Nephron progenitor cell (in vitro differentiated cells): Measurements from ENCODE around the gene FAM117A.

Experiments used
- DNase-seq: peaks from one replicate; pipeline ENCODE4 v3.0.0; 2021
- H3K27ac Mint-ChIP-seq: 2 replicates; pipeline ENCODE4 v1.8.0; 2021; ENCODE audit warnings: mild to moderate bottlenecking, moderate library complexity, mixed read lengths
- H3K27me3 Mint-ChIP-seq: 2 replicates; pipeline ENCODE4 v1.8.0; 2021; ENCODE audit warnings: mild to moderate bottlenecking, low read depth, mixed read lengths; ENCODE audit not compliant: poor library complexity
- H3K36me3 Mint-ChIP-seq: 2 replicates; pipeline ENCODE4 v1.8.0; 2021; ENCODE audit warnings: low read depth, mixed read lengths
- H3K4me1 Mint-ChIP-seq: 2 replicates; pipeline ENCODE4 v1.8.0; 2021; ENCODE audit warnings: mixed read lengths
- H3K4me3 Mint-ChIP-seq: 2 replicates; pipeline ENCODE4 v1.8.0; 2021; ENCODE audit warnings: mild to moderate bottlenecking, moderate library complexity, mixed read lengths
- H3K9me3 Mint-ChIP-seq: 2 replicates; pipeline ENCODE4 v1.8.0; 2021; ENCODE audit warnings: mild to moderate bottlenecking, moderate library complexity, mixed read lengths
- TF ChIP-seq, protein P1 (sequence below): fragments of 200-600 bp; sonication (generic); IDR thresholded peaks from 2 replicates; pipeline ENCODE4 v1.5.0; 2021; ENCODE audit warnings: antibody characterized with exemption

The FAM117A gene

GRCh38 chr17:49700960-49701359, 63.0 kb downstream of the FAM117A start:
- Mint-ChIP-seq H3K4me1 (peaks cover 18% of the 10 kb centered on the region), H3K27ac (no peak overlapping the region), H3K27me3 (peaks cover 7% of the 10 kb centered on the region), H3K4me3 (no peak overlapping the region), H3K9me3 (no peaks in the 10 kb centered on the region), H3K36me3 (peaks cover 42% of the 10 kb centered on the region)
- DNase-seq: no peak
- TF ChIP-seq, protein P1, sequence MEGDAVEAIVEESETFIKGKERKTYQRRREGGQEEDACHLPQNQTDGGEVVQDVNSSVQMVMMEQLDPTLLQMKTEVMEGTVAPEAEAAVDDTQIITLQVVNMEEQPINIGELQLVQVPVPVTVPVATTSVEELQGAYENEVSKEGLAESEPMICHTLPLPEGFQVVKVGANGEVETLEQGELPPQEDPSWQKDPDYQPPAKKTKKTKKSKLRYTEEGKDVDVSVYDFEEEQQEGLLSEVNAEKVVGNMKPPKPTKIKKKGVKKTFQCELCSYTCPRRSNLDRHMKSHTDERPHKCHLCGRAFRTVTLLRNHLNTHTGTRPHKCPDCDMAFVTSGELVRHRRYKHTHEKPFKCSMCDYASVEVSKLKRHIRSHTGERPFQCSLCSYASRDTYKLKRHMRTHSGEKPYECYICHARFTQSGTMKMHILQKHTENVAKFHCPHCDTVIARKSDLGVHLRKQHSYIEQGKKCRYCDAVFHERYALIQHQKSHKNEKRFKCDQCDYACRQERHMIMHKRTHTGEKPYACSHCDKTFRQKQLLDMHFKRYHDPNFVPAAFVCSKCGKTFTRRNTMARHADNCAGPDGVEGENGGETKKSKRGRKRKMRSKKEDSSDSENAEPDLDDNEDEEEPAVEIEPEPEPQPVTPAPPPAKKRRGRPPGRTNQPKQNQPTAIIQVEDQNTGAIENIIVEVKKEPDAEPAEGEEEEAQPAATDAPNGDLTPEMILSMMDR: no peak

DNA sequence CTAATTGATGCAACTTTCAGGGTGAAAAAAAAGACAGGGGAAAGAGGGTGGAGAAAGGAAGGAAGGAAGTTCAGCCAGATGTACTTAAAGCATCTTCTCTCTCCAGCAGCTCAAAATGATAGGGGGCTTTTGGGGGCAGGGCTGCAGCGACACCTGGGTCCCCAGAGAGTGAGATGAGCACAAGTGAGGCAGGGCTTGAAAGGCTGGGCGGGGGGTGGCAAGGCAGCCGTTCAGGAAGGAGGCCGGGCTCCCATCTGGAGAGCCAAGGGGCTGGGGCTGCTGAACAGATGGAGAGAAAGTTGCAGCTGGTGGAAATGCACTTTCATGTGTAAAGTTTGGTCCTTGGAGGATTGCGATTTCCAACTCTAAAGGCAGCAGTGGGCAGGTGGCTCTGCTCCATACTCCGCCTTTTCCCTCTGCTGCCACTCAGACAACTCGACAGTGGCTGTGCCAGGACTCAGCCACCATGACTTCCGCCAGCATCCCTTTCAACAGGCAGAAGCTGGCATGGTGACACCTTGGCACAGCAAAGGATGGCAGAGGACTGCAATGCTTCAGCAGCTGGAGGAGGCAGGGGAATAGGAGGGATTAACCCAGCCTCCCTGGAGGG, 63.9 kb downstream of the FAM117A start:
- H3K27me3 Mint-ChIP-seq: peaks cover 7% of the 10 kb centered on the region
- no peak for DNase-seq
- no peak overlapping the region for H3K4me3 Mint-ChIP-seq
- H3K4me1 Mint-ChIP-seq: peaks cover 13% of the 10 kb centered on the region
- peaks cover 37% of the 10 kb centered on the region for H3K36me3 Mint-ChIP-seq
- TF ChIP-seq, protein P1: no peak
- H3K9me3 Mint-ChIP-seq: no peaks in the 10 kb centered on the region
- no peak overlapping the region for H3K27ac Mint-ChIP-seq

GRCh38 chr17:49698005-49698404, 65.9 kb downstream of the FAM117A start:
- no peaks in the 10 kb centered on the region for H3K9me3 Mint-ChIP-seq
- no peak for DNase-seq
- H3K36me3 Mint-ChIP-seq: peaks cover 26% of the 10 kb centered on the region
- peaks cover 7% of the 10 kb centered on the region for H3K27me3 Mint-ChIP-seq
- no peak overlapping the region for H3K27ac Mint-ChIP-seq
- TF ChIP-seq, protein P1: no peak
- H3K4me1 Mint-ChIP-seq: peaks cover 16% of the 10 kb centered on the region
- H3K4me3 Mint-ChIP-seq: no peak overlapping the region

- Mint-ChIP-seq H3K9me3 (no peaks in the 10 kb centered on the region), H3K4me3 (no peak overlapping the region), H3K36me3 (peaks cover 18% of the 10 kb centered on the region), H3K27me3 (peaks cover 15% of the 10 kb centered on the region), H3K27ac (no peak overlapping the region), H3K4me1 (peaks cover 25% of the 10 kb centered on the region)
- TF ChIP-seq, protein P1: no peak
- no peak for DNase-seq
Observed at GRCh38 chr17:49696233-49696761, 67.6 kb downstream of the FAM117A start.

GRCh38 chr17:49695698-49696232, 68.2 kb downstream of the FAM117A start:
- Mint-ChIP-seq H3K4me1 (peaks cover 30% of the 10 kb centered on the region), H3K36me3 (peaks cover 13% of the 10 kb centered on the region), H3K27me3 (peaks cover 15% of the 10 kb centered on the region), H3K4me3 (no peak overlapping the region), H3K9me3 (no peaks in the 10 kb centered on the region), H3K27ac (no peak overlapping the region)
- DNase-seq: no peak
- TF ChIP-seq, protein P1: no peak
